ENCODE measurements around the gene ATP10D. TPM values are rescaled to one million over a fixed set of nuclear protein-coding genes. Genes with fewer than 3 reads are reported as not detected.
A peak's percentile ranks its signal among the peaks of the same experiment; 100 is the strongest.
"Not testable (repeated sequence)": the region's sequence is repeated elsewhere in the genome, so short reads cannot be mapped to it uniquely, and the experiment has no call there.

ATP10D gene
- total RNA-seq, 1 experiment from 2014 or later = 27.4 TPM

GRCh38 chr4:47478804-47479203 is 6.3 kb upstream of the ATP10D start:
- Histone ChIP-seq H3K9ac (ENCODE audit: low read length) (no peak overlapping the region), H3K4me1 (ENCODE audit: low read length) (peaks cover 50% of the 10 kb centered on the region), H3K27ac (ENCODE audit: low read length) (no peak overlapping the region), H3K27me3 (ENCODE audit: low read length) (no peaks in the 10 kb centered on the region), H3K4me2 (ENCODE audit: low read depth, low read length, poor library complexity, severe bottlenecking) (no peak overlapping the region), H3K9me2 (replicated peaks; ENCODE audit: insufficient read depth, low read length) (no peaks in the 10 kb centered on the region), H2AFZ (ENCODE audit: low read length) (no peak overlapping the region), H3K36me3 (ENCODE audit: insufficient read depth, low read length) (no peaks in the 10 kb centered on the region), H3K9me3 (ENCODE audit: low read length) (no peaks in the 10 kb centered on the region), H4K20me1 (ENCODE audit: insufficient read depth, low read depth, low read length) (no peaks in the 10 kb centered on the region), H3K79me2 (ENCODE audit: low read length) (no peaks in the 10 kb centered on the region), H3K4me3 (ENCODE audit: low read length) (no peak overlapping the region)
- DNase-seq = no peak

GRCh38 chr4:47482326-47482725 is 2.7 kb upstream of the ATP10D start:
- Histone ChIP-seq H3K9me3 (ENCODE audit: low read length) (no peaks in the 10 kb centered on the region), H3K9me2 (replicated peaks; ENCODE audit: insufficient read depth, low read length) (no peaks in the 10 kb centered on the region), H3K36me3 (ENCODE audit: insufficient read depth, low read length) (no peaks in the 10 kb centered on the region), H4K20me1 (ENCODE audit: insufficient read depth, low read depth, low read length) (no peaks in the 10 kb centered on the region), H2AFZ (ENCODE audit: low read length) (peak overlapping the region; percentile 98), H3K79me2 (ENCODE audit: low read length) (peaks cover 18% of the 10 kb centered on the region), H3K27ac (ENCODE audit: low read length) (peak overlapping the region; percentile 87), H3K4me1 (ENCODE audit: low read length) (peaks cover 53% of the 10 kb centered on the region), H3K27me3 (ENCODE audit: low read length) (no peaks in the 10 kb centered on the region), H3K9ac (ENCODE audit: low read length) (peak overlapping the region; percentile 14; the same call in 1 of the 2 replicates), H3K4me3 (ENCODE audit: low read length) (peak overlapping the region; percentile 42; the same call in 1 of the 2 replicates), H3K4me2 (ENCODE audit: low read depth, low read length, poor library complexity, severe bottlenecking) (peak overlapping the region; percentile 98)
- DNase-seq = no peak

GRCh38 chr4:47483745-47484144 is 1.3 kb upstream of the ATP10D start:
- Histone ChIP-seq H4K20me1 (ENCODE audit: insufficient read depth, low read depth, low read length) (no peaks in the 10 kb centered on the region), H3K4me1 (ENCODE audit: low read length) (peaks cover 60% of the 10 kb centered on the region), H3K4me2 (ENCODE audit: low read depth, low read length, poor library complexity, severe bottlenecking) (peak overlapping the region; percentile 98), H3K9ac (ENCODE audit: low read length) (peak overlapping the region; percentile 84), H3K36me3 (ENCODE audit: insufficient read depth, low read length) (no peaks in the 10 kb centered on the region), H3K9me2 (replicated peaks; ENCODE audit: insufficient read depth, low read length) (no peaks in the 10 kb centered on the region), H3K27ac (ENCODE audit: low read length) (peak overlapping the region; percentile 87), H3K27me3 (ENCODE audit: low read length) (no peaks in the 10 kb centered on the region), H3K9me3 (ENCODE audit: low read length) (no peaks in the 10 kb centered on the region), H3K4me3 (ENCODE audit: low read length) (peak overlapping the region; percentile 86; the same call in 1 of the 2 replicates), H3K79me2 (ENCODE audit: low read length) (peaks cover 27% of the 10 kb centered on the region), H2AFZ (ENCODE audit: low read length) (peak overlapping the region; percentile 86)
- peak; percentile 86 for DNase-seq

- peaks cover 30% of the 10 kb centered on the region for H3K79me2 ChIP-seq (ENCODE audit: low read length)
- DNase-seq = peak; percentile 78
- H3K36me3 ChIP-seq (ENCODE audit: insufficient read depth, low read length) = no peaks in the 10 kb centered on the region
- peak overlapping the region; percentile 86 for H3K4me3 ChIP-seq (ENCODE audit: low read length)
- H3K27ac ChIP-seq (ENCODE audit: low read length) = peak overlapping the region; percentile 87
- H4K20me1 ChIP-seq (ENCODE audit: insufficient read depth, low read depth, low read length) = no peaks in the 10 kb centered on the region
- H3K4me2 ChIP-seq (ENCODE audit: low read depth, low read length, poor library complexity, severe bottlenecking) = peak overlapping the region; percentile 98
- peak overlapping the region; percentile 86 for H2AFZ ChIP-seq (ENCODE audit: low read length)
- no peaks in the 10 kb centered on the region for H3K9me3 ChIP-seq (ENCODE audit: low read length)
- H3K9ac ChIP-seq (ENCODE audit: low read length) = peak overlapping the region; percentile 84
- H3K9me2 ChIP-seq (replicated peaks; ENCODE audit: insufficient read depth, low read length) = no peaks in the 10 kb centered on the region
- H3K27me3 ChIP-seq (ENCODE audit: low read length) = no peaks in the 10 kb centered on the region
- peaks cover 65% of the 10 kb centered on the region for H3K4me1 ChIP-seq (ENCODE audit: low read length)
These were observed 907 bp upstream of the ATP10D start for GRCh38 chr4:47484168-47484567.

GRCh38 chr4:47485768-47486167 is 693 bp downstream of the ATP10D start:
- H3K4me3 ChIP-seq (ENCODE audit: low read length) = peak overlapping the region; percentile 86

GRCh38 chr4:47486231-47486673 is 1.2 kb downstream of the ATP10D start:
- Histone ChIP-seq H3K9ac (ENCODE audit: low read length) (peak overlapping the region; percentile 84), H3K4me2 (ENCODE audit: low read depth, low read length, poor library complexity, severe bottlenecking) (peak overlapping the region; percentile 98), H3K9me3 (ENCODE audit: low read length) (no peaks in the 10 kb centered on the region), H3K36me3 (ENCODE audit: insufficient read depth, low read length) (no peaks in the 10 kb centered on the region), H4K20me1 (ENCODE audit: insufficient read depth, low read depth, low read length) (no peaks in the 10 kb centered on the region), H3K79me2 (ENCODE audit: low read length) (peaks cover 42% of the 10 kb centered on the region), H3K27ac (ENCODE audit: low read length) (peak overlapping the region; percentile 87), H2AFZ (ENCODE audit: low read length) (no peak overlapping the region), H3K4me3 (ENCODE audit: low read length) (peak overlapping the region; percentile 86), H3K9me2 (replicated peaks; ENCODE audit: insufficient read depth, low read length) (no peaks in the 10 kb centered on the region), H3K27me3 (ENCODE audit: low read length) (no peaks in the 10 kb centered on the region), H3K4me1 (ENCODE audit: low read length) (peaks cover 78% of the 10 kb centered on the region)
- no peak for DNase-seq

More at GRCh38 chr4:47485768-47486167, 693 bp downstream of the ATP10D start:
- H4K20me1 ChIP-seq (ENCODE audit: insufficient read depth, low read depth, low read length) = no peaks in the 10 kb centered on the region
- H2AFZ ChIP-seq (ENCODE audit: low read length) = peak overlapping the region; percentile 89; the same call in 1 of the 2 replicates
- H3K9me2 ChIP-seq (replicated peaks; ENCODE audit: insufficient read depth, low read length) = no peaks in the 10 kb centered on the region
- H3K27ac ChIP-seq (ENCODE audit: low read length) = peak overlapping the region; percentile 87
- H3K9me3 ChIP-seq (ENCODE audit: low read length) = no peaks in the 10 kb centered on the region
- no peaks in the 10 kb centered on the region for H3K27me3 ChIP-seq (ENCODE audit: low read length)
- H3K4me2 ChIP-seq (ENCODE audit: low read depth, low read length, poor library complexity, severe bottlenecking) = peak overlapping the region; percentile 98
- no peaks in the 10 kb centered on the region for H3K36me3 ChIP-seq (ENCODE audit: insufficient read depth, low read length)
- peaks cover 78% of the 10 kb centered on the region for H3K4me1 ChIP-seq (ENCODE audit: low read length)
- DNase-seq = no peak
- H3K9ac ChIP-seq (ENCODE audit: low read length) = peak overlapping the region; percentile 84
- peaks cover 37% of the 10 kb centered on the region for H3K79me2 ChIP-seq (ENCODE audit: low read length)

GRCh38 chr4:47486727-47487126 is 1.7 kb downstream of the ATP10D start:
- H3K9ac ChIP-seq (ENCODE audit: low read length) = peak overlapping the region; percentile 84
- H3K9me3 ChIP-seq (ENCODE audit: low read length); H3K9me2 ChIP-seq (replicated peaks; ENCODE audit: insufficient read depth, low read length); DNase-seq; H4K20me1 ChIP-seq (ENCODE audit: insufficient read depth, low read depth, low read length); H2AFZ ChIP-seq (ENCODE audit: low read length); H3K36me3 ChIP-seq (ENCODE audit: insufficient read depth, low read length); H3K27me3 ChIP-seq (ENCODE audit: low read length): not testable (repeated sequence)
- H3K4me1 ChIP-seq (ENCODE audit: low read length) = peaks cover 81% of the 10 kb centered on the region
- peak overlapping the region; percentile 86 for H3K4me3 ChIP-seq (ENCODE audit: low read length)
- H3K27ac ChIP-seq (ENCODE audit: low read length) = peak overlapping the region; percentile 87; the same call in 1 of the 2 replicates
- H3K4me2 ChIP-seq (ENCODE audit: low read depth, low read length, poor library complexity, severe bottlenecking) = peak overlapping the region; percentile 98
- H3K79me2 ChIP-seq (ENCODE audit: low read length) = peaks cover 47% of the 10 kb centered on the region

- Histone ChIP-seq H3K9me2 (replicated peaks; ENCODE audit: insufficient read depth, low read length) (no peaks in the 10 kb centered on the region), H4K20me1 (ENCODE audit: insufficient read depth, low read depth, low read length) (no peaks in the 10 kb centered on the region), H2AFZ (ENCODE audit: low read length) (no peak overlapping the region), H3K4me3 (ENCODE audit: low read length) (no peak overlapping the region), H3K9me3 (ENCODE audit: low read length) (no peaks in the 10 kb centered on the region), H3K27ac (ENCODE audit: low read length) (peak overlapping the region; percentile 40), H3K79me2 (ENCODE audit: low read length) (peaks cover 64% of the 10 kb centered on the region), H3K4me2 (ENCODE audit: low read depth, low read length, poor library complexity, severe bottlenecking) (peak overlapping the region; percentile 40), H3K4me1 (ENCODE audit: low read length) (peaks cover 81% of the 10 kb centered on the region), H3K36me3 (ENCODE audit: insufficient read depth, low read length) (no peaks in the 10 kb centered on the region), H3K27me3 (ENCODE audit: low read length) (no peaks in the 10 kb centered on the region), H3K9ac (ENCODE audit: low read length) (no peak overlapping the region)
- DNase-seq = no peak
These were observed 3.6 kb downstream of the ATP10D start for GRCh38 chr4:47488706-47489105.
